Astrocyte (in vitro differentiated cells and primary cell): ENCODE results near the gene RAB29. TPM values are rescaled to one million over a fixed set of nuclear protein-coding genes. Genes with fewer than 3 reads are reported as not detected.

Experiments
- DNase-seq: peaks from one replicate; pipeline ENCODE4 v3.0.0-alpha.2; 2010; ENCODE audit warnings: low read depth
- FAIRE-seq: peaks from 2 replicates; lab custom pipeline; 2011; peaks lifted over from hg19 to GRCh38; lab: Jason Lieb, UNC
- H2AFZ ChIP-seq: 2 replicates; pipeline ENCODE4 v1.6.0; 2012; ENCODE audit warnings: low read depth, low read length, inconsistent platforms
- H3K27ac ChIP-seq: 2 replicates; pipeline ENCODE4 v1.5.1; 2011; ENCODE audit warnings: low read depth, low read length, inconsistent platforms
- H3K27me3 ChIP-seq: 2 replicates; pipeline ENCODE4 v1.6.0; 2011; ENCODE audit warnings: low read length, inconsistent platforms; ENCODE audit not compliant: insufficient read depth
- H3K36me3 ChIP-seq: 2 replicates; pipeline ENCODE4 v1.5.1; 2011; ENCODE audit warnings: low read length, inconsistent platforms; ENCODE audit not compliant: insufficient read depth
- H3K4me1 ChIP-seq: 2 replicates; pipeline ENCODE4 v1.5.1; 2011; ENCODE audit warnings: low read length, inconsistent platforms; ENCODE audit not compliant: insufficient read depth
- H3K4me2 ChIP-seq: 2 replicates; pipeline ENCODE4 v1.6.0; 2012; ENCODE audit warnings: low read length, inconsistent platforms
- H3K4me3 ChIP-seq: 2 replicates; pipeline ENCODE4 v1.5.1; 2011; ENCODE audit warnings: low read depth, mild to moderate bottlenecking, low read length, inconsistent platforms; ENCODE audit not compliant: insufficient read depth
- H3K79me2 ChIP-seq: 2 replicates; pipeline ENCODE4 v1.6.0; 2012; ENCODE audit warnings: mild to moderate bottlenecking, low read length, inconsistent platforms; ENCODE audit not compliant: insufficient read depth
- H3K9ac ChIP-seq: 2 replicates; pipeline ENCODE4 v1.6.0; 2012; ENCODE audit warnings: mild to moderate bottlenecking, low read length, inconsistent platforms
- H3K9me3 ChIP-seq: 2 replicates; pipeline ENCODE4 v1.5.1; 2012; ENCODE audit warnings: low read depth, mild to moderate bottlenecking, low read length, inconsistent platforms; ENCODE audit not compliant: insufficient read depth
- H4K20me1 ChIP-seq: 2 replicates; pipeline ENCODE4 v1.6.0; 2012; ENCODE audit warnings: low read length, inconsistent platforms; ENCODE audit not compliant: insufficient read depth
- H3K27ac Mint-ChIP-seq: one replicate; pipeline ENCODE4 v1.8.0; 2021; ENCODE audit warnings: mild to moderate bottlenecking, mixed read lengths; ENCODE audit not compliant: unreplicated experiment
- H3K27me3 Mint-ChIP-seq: one replicate; pipeline ENCODE4 v1.8.0; 2021; ENCODE audit warnings: low read depth, mixed read lengths; ENCODE audit not compliant: unreplicated experiment
- H3K36me3 Mint-ChIP-seq: one replicate; pipeline ENCODE4 v1.8.0; 2021; ENCODE audit warnings: low read depth, mixed read lengths; ENCODE audit not compliant: unreplicated experiment
- H3K4me1 Mint-ChIP-seq: one replicate; pipeline ENCODE4 v1.8.0; 2021; ENCODE audit warnings: low read depth, mixed read lengths; ENCODE audit not compliant: unreplicated experiment
- H3K4me3 Mint-ChIP-seq: one replicate; pipeline ENCODE4 v1.8.0; 2021; ENCODE audit warnings: mild to moderate bottlenecking, moderate library complexity, mixed read lengths; ENCODE audit not compliant: unreplicated experiment
- H3K9me3 Mint-ChIP-seq: one replicate; pipeline ENCODE4 v1.8.0; 2021; ENCODE audit warnings: mild to moderate bottlenecking, mixed read lengths; ENCODE audit not compliant: unreplicated experiment
- EZH2 ChIP-seq: IDR thresholded peaks from 2 replicates; pipeline ENCODE4 v1.6.1; 2012; ENCODE audit warnings: mild to moderate bottlenecking, low read length, inconsistent platforms; ENCODE audit not compliant: insufficient read depth
- total RNA-seq: library from RNA; stranded (reverse); gene quantifications from 2 replicates; pipeline ENCODE4 v1.2.1, GENCODE V29; 2021
- TF ChIP-seq, protein P1 (sequence below): IDR thresholded peaks from 2 replicates; pipeline ENCODE4 v1.5.1; 2011; ENCODE audit warnings: low read depth, mild to moderate bottlenecking, inconsistent platforms, low read length, moderate library complexity; ENCODE audit not compliant: insufficient read depth

The RAB29 gene
- total RNA-seq, 1 donor from 2014 or later = 13.3 TPM

DNA sequence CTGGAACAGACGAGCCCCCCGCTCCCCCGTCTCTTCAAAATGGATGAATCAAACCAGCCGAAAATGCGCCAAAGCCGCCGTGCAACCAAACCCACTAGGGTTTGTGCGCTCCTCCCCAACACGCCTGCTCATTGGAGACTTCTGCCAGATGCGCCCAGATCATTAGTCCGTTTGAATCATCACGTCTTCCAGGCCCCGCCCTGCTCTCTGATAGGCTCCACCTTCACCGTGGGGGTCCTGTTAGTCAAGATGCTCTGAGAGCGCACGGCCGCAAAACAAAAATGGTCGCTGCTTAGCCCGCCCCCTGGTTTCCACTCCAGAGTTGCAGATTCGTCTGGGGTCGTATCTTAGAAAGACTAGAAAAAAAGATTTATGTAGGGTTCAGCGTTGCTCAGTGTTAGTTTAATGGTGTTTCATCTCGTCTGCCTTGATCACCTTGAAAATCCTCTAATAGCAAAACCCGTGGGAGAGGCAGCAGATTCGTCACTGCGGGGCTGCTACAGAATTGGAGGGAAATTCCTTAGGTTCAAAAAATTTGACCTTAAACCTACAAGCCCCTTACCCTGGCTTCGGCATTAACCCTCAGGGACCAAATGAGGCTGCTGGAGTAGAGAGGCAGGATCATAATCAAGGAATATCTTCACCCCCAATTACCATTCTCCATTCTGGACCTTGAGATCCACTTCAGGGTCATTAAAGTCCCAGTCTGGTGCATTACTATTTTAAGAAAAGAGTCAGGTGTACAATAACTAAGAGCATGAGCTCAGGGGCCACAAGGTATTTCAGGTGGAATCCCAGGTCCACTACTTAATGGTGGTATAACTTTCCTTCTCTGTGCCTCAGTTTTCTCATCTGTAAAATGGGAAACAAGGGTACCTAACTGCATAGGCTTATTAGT is 24.9 kb downstream of the RAB29 start, which contains the start of gene NUCKS1:
TSS of gene NUCKS1 (minus strand) at position 45 of the 898 bp plus-strand sequence. CDS start 209 bp downstream, outside the sequence.
- H3K27ac ChIP-seq = peak within 1 kb of the TSS; percentile 89
- peak within 1 kb of the TSS; percentile 98 for H3K9ac ChIP-seq
- peaks cover 37% of the 10 kb centered on the region for H4K20me1 ChIP-seq
- peak within 1 kb of the TSS; percentile 86 for H3K4me2 ChIP-seq
- peak within 1 kb of the TSS; percentile 93 for H2AFZ ChIP-seq
- peaks cover 41% of the 10 kb centered on the region for H3K79me2 ChIP-seq
- Mint-ChIP-seq H3K4me3 (peak within 1 kb of the TSS; percentile 97), H3K27me3 (no peaks in the 10 kb centered on the region), H3K9me3 (no peaks in the 10 kb centered on the region), H3K27ac (peak within 1 kb of the TSS; percentile 98), H3K36me3 (peaks cover 5% of the 10 kb centered on the region), H3K4me1 (peaks cover 13% of the 10 kb centered on the region)
- H3K27me3 ChIP-seq = peaks cover 10% of the 10 kb centered on the region
- peak within 1 kb of the TSS; percentile 86 for H3K4me3 ChIP-seq
- peaks cover 15% of the 10 kb centered on the region for H3K4me1 ChIP-seq
- H3K36me3 ChIP-seq = peaks cover 2% of the 10 kb centered on the region
- DNase-seq (peak; percentile 100), FAIRE-seq (peak; percentile 95)
- TF ChIP-seq, protein P1, sequence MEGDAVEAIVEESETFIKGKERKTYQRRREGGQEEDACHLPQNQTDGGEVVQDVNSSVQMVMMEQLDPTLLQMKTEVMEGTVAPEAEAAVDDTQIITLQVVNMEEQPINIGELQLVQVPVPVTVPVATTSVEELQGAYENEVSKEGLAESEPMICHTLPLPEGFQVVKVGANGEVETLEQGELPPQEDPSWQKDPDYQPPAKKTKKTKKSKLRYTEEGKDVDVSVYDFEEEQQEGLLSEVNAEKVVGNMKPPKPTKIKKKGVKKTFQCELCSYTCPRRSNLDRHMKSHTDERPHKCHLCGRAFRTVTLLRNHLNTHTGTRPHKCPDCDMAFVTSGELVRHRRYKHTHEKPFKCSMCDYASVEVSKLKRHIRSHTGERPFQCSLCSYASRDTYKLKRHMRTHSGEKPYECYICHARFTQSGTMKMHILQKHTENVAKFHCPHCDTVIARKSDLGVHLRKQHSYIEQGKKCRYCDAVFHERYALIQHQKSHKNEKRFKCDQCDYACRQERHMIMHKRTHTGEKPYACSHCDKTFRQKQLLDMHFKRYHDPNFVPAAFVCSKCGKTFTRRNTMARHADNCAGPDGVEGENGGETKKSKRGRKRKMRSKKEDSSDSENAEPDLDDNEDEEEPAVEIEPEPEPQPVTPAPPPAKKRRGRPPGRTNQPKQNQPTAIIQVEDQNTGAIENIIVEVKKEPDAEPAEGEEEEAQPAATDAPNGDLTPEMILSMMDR = peak; percentile 14
- TF ChIP-seq EZH2 = no peak
- no peaks in the 10 kb centered on the region for H3K9me3 ChIP-seq

DNA sequence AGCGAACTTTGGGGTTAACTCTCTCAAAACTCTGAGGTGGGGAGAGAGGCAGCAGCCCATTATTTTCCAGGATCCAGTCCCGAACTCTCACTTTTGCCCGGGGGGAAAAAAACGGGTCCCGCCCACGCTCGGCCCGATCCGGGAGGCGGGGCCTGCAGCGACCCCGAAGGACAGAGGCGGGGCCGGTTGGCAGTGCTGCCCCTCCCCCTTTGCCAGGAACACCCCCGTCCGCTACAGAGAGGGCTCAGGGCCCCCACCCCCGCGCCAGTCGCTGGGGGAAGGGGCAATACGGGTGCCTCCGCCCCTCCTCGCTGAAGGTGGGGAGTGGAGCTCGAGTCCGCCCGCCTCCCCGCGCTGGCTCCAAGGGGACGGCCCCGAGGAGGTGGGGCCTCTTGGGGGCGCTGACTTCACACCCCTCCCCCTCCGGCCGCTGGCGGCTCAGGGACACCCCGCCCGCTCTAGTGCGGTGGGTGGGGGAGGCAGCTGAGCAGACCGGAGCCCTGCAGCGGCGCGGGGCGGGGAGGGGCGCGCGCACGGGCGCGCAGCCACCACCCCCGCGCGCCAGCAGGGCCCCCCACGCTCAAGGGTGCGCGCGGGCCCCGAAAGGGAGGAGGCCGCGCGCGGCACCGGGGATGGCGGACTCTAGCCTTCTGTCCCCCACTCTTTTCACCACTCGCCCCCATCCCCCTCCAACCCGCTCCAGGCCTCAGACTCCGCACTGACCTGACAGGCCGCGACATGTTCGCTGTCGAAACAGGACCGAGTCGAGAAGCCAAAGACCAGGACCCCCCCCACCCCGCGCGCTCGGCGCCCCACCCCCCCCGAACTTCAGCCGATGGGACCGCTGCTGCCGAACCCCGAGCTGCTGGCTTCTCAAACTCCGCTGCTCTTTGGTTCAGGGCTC is 25.8 kb downstream of the RAB29 start:
- DNase-seq (peak; percentile 88), FAIRE-seq (no peak)
- no peaks in the 10 kb centered on the region for H3K27me3 Mint-ChIP-seq
- Histone ChIP-seq H3K9me3 (no peaks in the 10 kb centered on the region), H3K4me3 (peak overlapping the region; percentile 86), H3K9ac (peak overlapping the region; percentile 98), H3K36me3 (peaks cover 2% of the 10 kb centered on the region), H3K4me1 (peaks cover 15% of the 10 kb centered on the region), H3K27me3 (peaks cover 7% of the 10 kb centered on the region), H3K4me2 (peak overlapping the region; percentile 86), H3K79me2 (peaks cover 49% of the 10 kb centered on the region), H3K27ac (peak overlapping the region; percentile 89), H4K20me1 (peaks cover 45% of the 10 kb centered on the region), H2AFZ (peak overlapping the region; percentile 67)
- no peaks in the 10 kb centered on the region for H3K9me3 Mint-ChIP-seq
- H3K27ac Mint-ChIP-seq = peak overlapping the region; percentile 98
- peaks cover 14% of the 10 kb centered on the region for H3K4me1 Mint-ChIP-seq
- peaks cover 5% of the 10 kb centered on the region for H3K36me3 Mint-ChIP-seq
- TF ChIP-seq, protein P1 = no peak
- no peak for TF ChIP-seq EZH2
- H3K4me3 Mint-ChIP-seq = peak overlapping the region; percentile 97
